Gastrocnemius medialis (tissue), 4 donors: ENCODE results near the gene TROAP. TPM values are rescaled to one million over a fixed set of nuclear protein-coding genes. Genes with fewer than 3 reads are reported as not detected.

Experiments used
- ATAC-seq, 2 donors: fragments of 150-250 bp; one replicate each; pipeline ENCODE4 v1.9.1; 2016
- DNase-seq, 2 donors: peaks; one replicate each; pipeline ENCODE4 v3.0.0-alpha.2; 2019
- H3K27ac ChIP-seq, 4 donors: fragments of 200-600 bp; sonication (generic); 1 replicate in 1 of 4; 2 replicates in 3 of 4; pipeline ENCODE4 v1.5.1; 2016 to 2018; ENCODE audit warnings: mild to moderate bottlenecking in 2 of 4, moderate library complexity in 1 of 4
- H3K27me3 ChIP-seq, 3 donors: fragments of 200-600 bp; sonication (generic) in 2 of 3; 1 replicate in 1 of 3; 2 replicates in 2 of 3; pipeline versions ENCODE4 v1.5.1 to v1.6.0; 2016 to 2019; ENCODE audit warnings: mild to moderate bottlenecking in 1 of 3, moderate library complexity in 1 of 3
- H3K36me3 ChIP-seq, 2 donors: fragments of 200-600 bp; sonication (generic) in 1 of 2; one replicate each; pipeline ENCODE4 v1.5.1; 2017 to 2018
- H3K4me1 ChIP-seq, 2 donors: fragments of 200-600 bp; sonication (generic) in 1 of 2; one replicate each; pipeline ENCODE4 v1.5.1; 2016 to 2017; ENCODE audit warnings: mild to moderate bottlenecking in 2 of 2
- H3K4me3 ChIP-seq, 4 donors: fragments of 200-600 bp; sonication (generic) in 3 of 4; 1 replicate in 1 of 4; 2 replicates in 3 of 4; pipeline ENCODE4 v1.5.1; 2016 to 2019; ENCODE audit warnings: mild to moderate bottlenecking in 2 of 4
- H3K9me3 ChIP-seq, 3 donors: fragments of 200-600 bp; sonication (generic) in 2 of 3; 1 replicate in 1 of 3; 2 replicates in 2 of 3; pipeline ENCODE4 v1.5.1; 2016 to 2019
- POLR2A ChIP-seq, 2 donors: fragments of 450-650 bp; IDR thresholded peaks; one replicate each; pipeline ENCODE4 v1.6.1; 2017; ENCODE audit warnings: antibody characterized with exemption in 2 of 2, mild to moderate bottlenecking in 2 of 2, moderate library complexity in 2 of 2
- in situ Hi-C, 4 donors: fragments of 200-750 bp; cut with MboI; loops; one replicate each; pipeline versions ENCODE4 v1.15.0 to v1.8.0; 2017; ENCODE audit warnings: low sequenced_read_pairs in 4 of 4
- intact Hi-C: fragments of 100-400 bp; cut with DNase I; formaldehyde crosslinking; loops from one replicate; pipeline ENCODE4 v1.15.1; 2023; ENCODE audit warnings: low total_unique reads
- total RNA-seq, 4 donors: library from RNA; depleted of rRNA; stranded (reverse); fragments of >200 nt; gene quantifications; one replicate each; pipeline versions ENCODE4 v1.1.0 to v1.2.3, GENCODE V29; 2016
- TF ChIP-seq, protein P1 (sequence below), 5 experiments: fragments of 450-650 bp in 3 of 5; fragments of 200-600 bp in 2 of 5; sonication (generic) in 2 of 5; IDR thresholded peaks in 4 of 5; conservative IDR thresholded peaks in 1 of 5; 1 replicate in 4 of 5; 2 replicates in 1 of 5; pipeline ENCODE4 v1.5.1; 2016 to 2019; ENCODE audit warnings: antibody characterized with exemption in 5 of 5, mild to moderate bottlenecking in 3 of 5, moderate library complexity in 3 of 5

Gene TROAP
- total RNA-seq, 4 donors from 2014 or later = 0.24 TPM; not detected in 3

DNA sequence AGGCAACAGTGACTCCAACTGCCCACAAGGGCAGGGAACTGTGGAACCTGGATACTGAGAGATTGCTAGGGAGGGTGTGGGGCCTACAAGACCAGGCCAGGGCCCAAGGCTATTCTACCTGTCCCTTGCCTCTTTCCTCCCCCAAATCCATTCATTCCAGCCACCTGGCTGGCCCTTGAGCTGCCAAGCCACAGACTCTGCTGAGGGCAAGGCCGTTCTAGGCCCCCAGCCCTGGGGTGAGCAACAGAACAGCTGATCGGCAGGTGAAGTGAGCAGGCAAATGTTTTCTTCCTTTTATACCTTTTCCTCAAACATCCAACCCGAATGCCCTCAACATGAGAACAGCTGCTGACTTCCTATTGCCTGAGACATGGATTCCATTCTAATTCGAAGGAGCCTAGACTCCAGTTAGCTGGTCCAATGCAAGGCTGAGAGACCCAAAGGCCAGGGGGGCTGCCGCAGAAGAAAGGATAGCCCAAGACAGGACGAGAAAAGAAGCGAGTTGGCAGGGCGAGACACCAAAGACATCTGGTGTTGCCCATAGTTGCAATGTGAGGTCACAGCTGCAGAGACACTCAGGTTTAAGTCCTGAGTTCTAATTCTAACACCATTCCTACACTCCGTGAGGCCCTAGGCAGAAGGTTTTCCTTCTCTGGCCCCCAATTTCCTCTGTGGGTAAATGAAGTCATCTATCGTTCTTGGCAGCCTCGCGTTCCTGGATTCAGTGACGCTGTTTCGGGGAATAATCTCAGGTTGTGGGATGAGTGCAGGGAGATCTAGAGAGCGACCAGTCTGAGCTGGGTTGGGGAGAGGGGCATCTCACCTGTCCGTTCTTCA is 12.3 kb downstream of the TROAP start:
- TF ChIP-seq, protein P1, sequence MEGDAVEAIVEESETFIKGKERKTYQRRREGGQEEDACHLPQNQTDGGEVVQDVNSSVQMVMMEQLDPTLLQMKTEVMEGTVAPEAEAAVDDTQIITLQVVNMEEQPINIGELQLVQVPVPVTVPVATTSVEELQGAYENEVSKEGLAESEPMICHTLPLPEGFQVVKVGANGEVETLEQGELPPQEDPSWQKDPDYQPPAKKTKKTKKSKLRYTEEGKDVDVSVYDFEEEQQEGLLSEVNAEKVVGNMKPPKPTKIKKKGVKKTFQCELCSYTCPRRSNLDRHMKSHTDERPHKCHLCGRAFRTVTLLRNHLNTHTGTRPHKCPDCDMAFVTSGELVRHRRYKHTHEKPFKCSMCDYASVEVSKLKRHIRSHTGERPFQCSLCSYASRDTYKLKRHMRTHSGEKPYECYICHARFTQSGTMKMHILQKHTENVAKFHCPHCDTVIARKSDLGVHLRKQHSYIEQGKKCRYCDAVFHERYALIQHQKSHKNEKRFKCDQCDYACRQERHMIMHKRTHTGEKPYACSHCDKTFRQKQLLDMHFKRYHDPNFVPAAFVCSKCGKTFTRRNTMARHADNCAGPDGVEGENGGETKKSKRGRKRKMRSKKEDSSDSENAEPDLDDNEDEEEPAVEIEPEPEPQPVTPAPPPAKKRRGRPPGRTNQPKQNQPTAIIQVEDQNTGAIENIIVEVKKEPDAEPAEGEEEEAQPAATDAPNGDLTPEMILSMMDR (IDR thresholded peaks at IDR 0.05 in 4 of 5, conservative IDR thresholded peaks at IDR 0.05 in 1 of 5) = no peak
- TF ChIP-seq POLR2A (IDR thresholded peaks at IDR 0.05) = no peak
- in situ Hi-C loops (loop anchor here in 1 of 4 donors (5.0 kb wide), 1 partner anchor 48 kb away; no protein-coding TSS in a partner anchor), intact Hi-C loops (no loop called here)
- ATAC-seq = no peak
- Histone ChIP-seq H3K27ac (no peak overlapping the region), H3K27me3 (peaks cover 54 to 58% (median 57%) of the 10 kb centered on the region in 3 donors), H3K9me3 (no peaks in the 10 kb centered on the region), H3K4me3 (no peak overlapping the region), H3K4me1 (no peaks in the 10 kb centered on the region), H3K36me3 (no peaks in the 10 kb centered on the region)
- DNase-seq = no peak

DNA sequence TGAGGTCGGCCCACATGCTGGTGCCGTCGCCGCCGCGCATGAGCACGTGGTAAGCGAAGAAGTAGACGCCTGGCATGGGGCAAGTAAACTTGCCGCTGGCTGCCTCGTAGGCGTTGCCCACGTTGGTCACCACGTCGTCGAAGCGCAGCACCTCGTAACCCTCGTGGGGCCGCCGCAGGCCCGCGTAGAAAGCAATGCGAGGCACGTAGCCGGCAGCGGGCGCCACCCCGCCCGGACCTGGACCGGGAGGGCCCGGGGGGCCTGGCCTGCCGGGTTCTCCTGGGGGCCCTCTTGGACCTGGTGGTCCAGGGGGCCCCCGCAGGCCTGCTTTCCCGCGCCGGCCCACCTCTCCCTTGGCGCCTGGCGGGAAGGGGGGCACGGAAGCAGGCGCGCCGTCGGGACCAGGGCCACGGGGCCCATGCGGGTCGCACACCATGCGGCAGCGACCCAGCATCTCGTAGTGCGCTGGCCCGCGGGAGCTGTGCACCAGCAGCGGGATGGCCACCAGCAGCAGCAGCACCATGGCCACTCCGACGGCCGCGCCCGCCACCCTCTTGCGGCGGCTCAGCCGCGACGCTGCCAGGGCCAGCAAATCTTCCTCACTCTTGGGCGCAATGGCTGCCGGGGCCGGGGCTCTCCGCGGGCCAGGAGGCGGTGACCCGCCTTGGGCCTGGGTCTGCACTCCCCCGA is 13.0 kb downstream of the TROAP start:
- DNase-seq (no peak), ATAC-seq (no peak)
- Histone ChIP-seq H3K4me1 (no peaks in the 10 kb centered on the region), H3K27me3 (peaks cover 54 to 63% (median 58%) of the 10 kb centered on the region in 3 donors), H3K27ac (no peak overlapping the region), H3K4me3 (peak overlapping the region in 1 of 4 donors; percentile 62), H3K36me3 (no peaks in the 10 kb centered on the region), H3K9me3 (no peaks in the 10 kb centered on the region)
- in situ Hi-C loops (loop anchor here in 1 of 4 donors (5.0 kb wide), 1 partner anchor 49 kb away; no protein-coding TSS in a partner anchor), intact Hi-C loops (no loop called here)
- TF ChIP-seq, protein P1 (IDR thresholded peaks at IDR 0.05 in 4 of 5, conservative IDR thresholded peaks at IDR 0.05 in 1 of 5) = no peak
- TF ChIP-seq POLR2A (IDR thresholded peaks at IDR 0.05) = no peak

DNA sequence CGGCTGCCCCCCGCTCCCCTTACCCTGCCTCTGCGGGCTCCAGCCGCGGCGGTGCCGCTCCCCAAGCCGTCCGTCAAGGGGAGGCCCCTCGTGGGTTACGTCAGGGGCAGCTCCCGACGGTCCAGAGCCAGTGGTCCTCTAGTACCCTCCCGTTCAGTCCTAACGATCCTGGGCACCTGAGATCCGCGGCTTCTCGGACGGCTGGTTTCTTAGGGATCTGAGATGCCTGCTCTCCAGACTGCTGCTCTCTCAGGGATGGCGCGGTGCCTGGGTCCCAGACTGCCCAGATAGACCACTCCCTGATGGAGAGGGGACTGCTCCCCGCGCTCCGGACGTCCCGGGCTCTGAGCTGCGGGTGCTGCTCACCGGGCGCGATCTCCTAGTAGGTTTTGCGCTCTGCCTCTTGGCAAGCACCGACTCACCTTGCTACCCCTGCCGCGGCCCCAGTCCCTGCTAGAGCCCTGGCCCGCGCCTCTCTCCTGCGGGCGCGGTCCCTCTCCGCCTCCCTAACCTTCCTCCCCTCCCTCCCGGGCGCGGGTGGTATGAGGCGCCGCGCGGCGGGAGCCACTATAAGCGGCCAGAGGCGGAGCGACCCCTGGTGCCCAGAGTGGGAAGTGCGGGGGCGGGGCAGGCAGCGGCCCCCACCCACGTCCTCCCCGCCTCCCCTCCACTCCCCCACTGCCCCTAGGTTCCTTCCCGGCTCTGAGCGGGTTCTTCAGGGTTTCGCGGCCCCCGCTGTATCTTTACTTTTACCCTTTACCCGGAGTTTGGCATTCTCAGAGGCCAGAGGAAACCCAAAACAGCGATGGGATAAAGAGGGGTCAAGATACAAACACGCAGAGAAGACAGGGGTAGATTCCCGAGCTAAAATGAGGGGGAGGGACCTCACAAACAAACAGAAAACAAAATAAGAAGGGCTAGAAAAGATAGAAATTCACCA is 13.9 kb downstream of the TROAP start, which contains the start of gene C1QL4:
C1QL4 (minus strand) TSS at position 544 of the 940 bp plus-strand sequence. CDS start 711 bp downstream, outside the sequence.
- Histone ChIP-seq H3K4me3 (peak within 1 kb of the TSS; percentile 35 to 62 (median 48)), H3K27me3 (peaks cover 53 to 71% (median 58%) of the 10 kb centered on the region in 3 donors), H3K36me3 (no peaks in the 10 kb centered on the region), H3K9me3 (no peaks in the 10 kb centered on the region), H3K4me1 (peaks cover 0 to under 1% of the 10 kb centered on the region in 2 donors), H3K27ac (no peak within 1 kb of the TSS)
- no peak for TF ChIP-seq POLR2A (IDR thresholded peaks at IDR 0.05)
- TF ChIP-seq, protein P1 (IDR thresholded peaks at IDR 0.05 in 4 of 5, conservative IDR thresholded peaks at IDR 0.05 in 1 of 5) = peak; percentile 42 to 99 (median 76)
- ATAC-seq = peak; percentile 82 to 85
- intact Hi-C loops = loop anchor here (1.0 kb wide), 1 partner anchor 49 kb away; no protein-coding TSS in a partner anchor
- in situ Hi-C loops = loop anchor here in 1 of 4 donors (5.0 kb wide), 1 partner anchor 50 kb away; no protein-coding TSS in a partner anchor
- DNase-seq = peak; percentile 34 to 55
